ENCODE data around the gene MTARC2.

GRCh38 chr1:220764757-220765156 is 16.6 kb downstream of the MTARC2 start:
- TF ChIP-seq CTCF (conservative IDR thresholded peaks at IDR 0.05): no peak
- no peak for TF ChIP-seq ZFX (IDR thresholded peaks at IDR 0.05)

All from C4-2B (cell line).